LNCAP (cell line): ENCODE measurements around the gene SLC35A4.

Experiments
- CTCF ChIP-seq: fragments of 450-650 bp; IDR thresholded peaks from 2 replicates; pipeline ENCODE4 v1.5.1; 2017; ENCODE audit warnings: mild to moderate bottlenecking

SLC35A4 gene

GRCh38 chr5:140596321-140596741 is 31.7 kb downstream of the SLC35A4 start:
- no peak for TF ChIP-seq CTCF

- no peak for TF ChIP-seq CTCF
Observed at GRCh38 chr5:140598836-140599235, 34.2 kb downstream of the SLC35A4 start.

GRCh38 chr5:140600096-140600495 is 35.5 kb downstream of the SLC35A4 start:
- no peak for TF ChIP-seq CTCF

GRCh38 chr5:140602147-140602546 is 37.5 kb downstream of the SLC35A4 start:
- no peak for TF ChIP-seq CTCF

GRCh38 chr5:140603734-140604133 is 39.1 kb downstream of the SLC35A4 start:
- TF ChIP-seq CTCF = no peak

- TF ChIP-seq CTCF = no peak
Observed at GRCh38 chr5:140605879-140606278, 41.3 kb downstream of the SLC35A4 start.

- no peak for TF ChIP-seq CTCF
Observed at GRCh38 chr5:140607031-140607430, 42.4 kb downstream of the SLC35A4 start.

GRCh38 chr5:140608722-140609121 is 44.1 kb downstream of the SLC35A4 start:
- no peak for TF ChIP-seq CTCF
